DMS114 treated with DMSO at 0.1 percent for 48 hours (cell line): ENCODE data around the gene RCVRN.
A peak's percentile ranks its signal among the peaks of the same experiment; 100 is the strongest.

Source experiments
- DNase-seq: peaks from one replicate; lab custom pipeline; 2025; ENCODE audit not compliant: unreplicated experiment; lab: John Stamatoyannopoulos, UW

RCVRN gene

GRCh38 chr17:9905078-9905415 lies at the start of gene RCVRN:
Gene RCVRN, minus strand, starts transcription at chr17:9905271. Its CDS starts 91 bp downstream, at chr17:9905180.
- DNase-seq: no peak

DNA sequence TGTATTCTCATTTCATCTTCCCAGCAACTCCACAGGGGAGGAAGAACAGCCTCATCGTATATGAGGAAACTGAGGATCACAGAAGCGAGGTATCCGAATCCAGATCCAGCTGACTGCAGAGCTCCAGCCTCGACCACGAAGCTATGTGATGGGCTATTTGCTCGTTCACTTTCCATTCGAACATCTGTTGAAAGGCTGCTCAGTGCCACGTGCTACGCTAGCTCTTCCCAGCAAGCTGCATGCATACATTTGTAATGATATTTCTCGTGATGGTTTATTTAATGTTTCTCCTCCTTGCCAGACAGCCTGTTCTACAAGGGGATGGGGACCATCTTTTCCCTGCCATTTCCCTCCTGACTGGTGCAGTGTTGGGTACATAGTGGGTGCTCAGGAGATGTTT lies 48.4 kb upstream of the RCVRN start:
- DNase-seq: no peak

- DNase-seq: no peak
These were observed 46.7 kb upstream of the RCVRN start for GRCh38 chr17:9951803-9952202.

- no peak for DNase-seq
These were observed 43.9 kb upstream of the RCVRN start for GRCh38 chr17:9948928-9949327.

- no peak for DNase-seq
These were observed 39.6 kb upstream of the RCVRN start for GRCh38 chr17:9944704-9945103.

- DNase-seq: no peak
These were observed 38.3 kb upstream of the RCVRN start for GRCh38 chr17:9943343-9943742.

- no peak for DNase-seq
These were observed 37.8 kb upstream of the RCVRN start for GRCh38 chr17:9942885-9943284.

DNA sequence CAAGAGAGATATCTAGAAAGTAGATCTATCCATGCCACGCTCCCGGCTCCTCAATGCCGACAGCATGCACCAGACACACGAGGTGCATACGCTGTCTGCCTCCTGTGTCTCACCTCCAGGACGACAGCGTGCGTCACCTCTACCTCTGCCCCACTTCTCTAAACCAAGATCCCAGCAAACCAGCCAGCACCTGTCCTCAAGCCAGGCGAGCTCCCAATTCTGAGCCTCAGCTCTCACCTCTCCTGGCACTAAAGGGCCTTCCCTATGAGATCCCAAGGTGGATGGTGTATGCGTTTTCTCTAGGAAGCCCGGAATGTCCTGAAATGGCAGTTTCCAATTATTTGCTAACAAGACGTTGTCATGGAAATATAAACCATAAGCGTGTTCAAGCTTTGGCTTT lies 36.2 kb upstream of the RCVRN start:
- no peak for DNase-seq

- no peak for DNase-seq
These were observed 35.8 kb upstream of the RCVRN start for GRCh38 chr17:9940841-9941240.

GRCh38 chr17:9938764-9939163 lies 33.7 kb upstream of the RCVRN start:
- DNase-seq: no peak

- no peak for DNase-seq
These were observed 32.8 kb upstream of the RCVRN start for GRCh38 chr17:9937901-9938300.

DNA sequence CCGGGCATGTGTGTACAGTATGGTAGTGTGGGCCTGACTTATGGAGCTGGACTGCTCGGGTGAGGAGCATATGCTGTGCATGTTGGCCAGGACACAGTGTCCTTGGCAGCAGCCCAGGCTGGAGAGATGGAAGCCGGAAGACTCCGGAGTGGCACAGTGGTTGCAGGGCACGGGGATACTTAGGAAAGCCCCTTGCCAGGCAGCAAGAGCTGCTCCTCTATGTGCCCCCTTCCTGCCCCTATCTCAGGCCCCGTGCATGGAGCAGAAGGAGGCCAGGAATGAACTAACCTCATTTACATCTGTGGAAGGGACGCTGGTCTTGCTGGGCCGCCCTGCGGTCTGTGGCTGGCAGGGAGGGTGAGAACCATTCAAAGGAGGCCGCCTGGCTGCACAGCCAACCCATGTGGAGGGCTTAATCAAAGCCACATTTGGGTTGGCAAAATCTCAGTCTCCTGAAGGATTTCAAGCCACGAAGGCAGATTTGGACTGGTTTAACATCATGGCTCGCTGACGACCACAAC lies 32.2 kb upstream of the RCVRN start:
- no peak for DNase-seq

- DNase-seq: no peak
These were observed 31.0 kb upstream of the RCVRN start for GRCh38 chr17:9936095-9936494.

GRCh38 chr17:9935408-9935807 lies 30.3 kb upstream of the RCVRN start:
- no peak for DNase-seq

GRCh38 chr17:9934331-9934730 lies 29.3 kb upstream of the RCVRN start:
- DNase-seq: no peak

- DNase-seq: no peak
These were observed 27.4 kb upstream of the RCVRN start for GRCh38 chr17:9932491-9932890.

GRCh38 chr17:9931144-9931741 lies 26.2 kb upstream of the RCVRN start:
- no peak for DNase-seq

- DNase-seq: no peak
These were observed 24.8 kb upstream of the RCVRN start for GRCh38 chr17:9929871-9930270.

GRCh38 chr17:9928601-9929333 lies 23.7 kb upstream of the RCVRN start:
- DNase-seq: peak; percentile 34

DNA sequence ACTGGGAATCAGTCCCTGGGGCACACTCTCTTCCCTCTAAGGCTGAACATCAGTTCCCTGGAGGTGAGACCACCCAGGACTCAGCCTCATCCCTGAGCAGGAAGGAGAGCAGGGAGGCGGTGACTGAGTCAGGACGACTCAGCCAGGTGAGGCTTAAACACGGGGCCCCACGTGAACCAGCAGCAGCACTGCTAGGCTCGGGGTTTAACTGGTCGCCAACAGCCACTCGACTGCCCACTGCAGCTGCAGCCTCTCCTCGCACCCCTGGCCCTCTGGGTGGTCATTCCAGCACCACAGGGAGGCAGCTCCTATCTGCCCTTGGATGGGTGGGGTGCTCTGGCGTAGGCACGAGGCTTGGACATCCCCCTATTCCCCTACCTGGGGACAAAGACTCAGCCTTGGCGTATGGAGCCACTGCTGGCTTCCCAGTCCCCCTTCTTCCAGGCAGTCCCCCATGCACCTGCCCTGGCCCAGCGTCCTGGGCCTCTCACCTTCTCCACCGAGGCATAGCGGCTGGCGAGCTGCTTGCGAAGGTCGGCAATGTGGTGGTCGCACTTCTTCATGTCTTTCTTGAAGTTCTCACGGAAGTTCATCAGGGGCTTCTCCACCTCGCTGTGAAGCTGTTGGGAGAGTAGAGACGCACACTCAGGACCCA lies 21.2 kb upstream of the RCVRN start:
- no peak for DNase-seq

DNA sequence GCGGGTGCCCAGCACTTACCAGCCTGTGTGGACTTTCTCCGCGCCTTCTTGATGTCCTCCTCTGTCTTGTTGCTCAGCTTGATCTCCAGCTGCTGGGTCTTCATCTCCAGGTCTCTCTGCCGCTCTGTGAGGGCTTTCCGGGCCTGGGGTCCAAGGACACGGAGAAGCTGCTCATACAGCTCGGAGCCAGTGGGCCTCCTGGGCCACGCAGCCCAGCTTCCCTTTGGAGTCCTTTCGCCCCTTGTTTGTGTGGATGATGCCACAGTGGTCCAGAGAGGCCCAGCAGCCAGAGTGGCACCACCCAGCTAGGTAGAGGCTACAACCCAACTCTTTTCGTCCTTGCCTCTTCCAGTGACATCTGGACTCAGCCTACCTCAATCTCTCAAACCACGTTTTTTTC lies 20.4 kb upstream of the RCVRN start:
- no peak for DNase-seq

- peak; percentile 77 for DNase-seq
These were observed 19.7 kb upstream of the RCVRN start for GRCh38 chr17:9924735-9925191.
